Activated CD8-positive, alpha-beta memory T cell treated with anti-CD3 and anti-CD28 coated beads for 24 hours (primary cell): Measurements from ENCODE around the gene PITRM1.
"Not testable (repeated sequence)": the region's sequence is repeated elsewhere in the genome, so short reads cannot be mapped to it uniquely, and the experiment has no call there.

Experiments used
- DNase-seq: peaks from one replicate; pipeline ENCODE4 v3.0.0-alpha.2; 2020

The PITRM1 gene

GRCh38 chr10:3122034-3122433 lies 50.5 kb downstream of the PITRM1 start:
- DNase-seq, result no peak

GRCh38 chr10:3119796-3120459 lies 52.7 kb downstream of the PITRM1 start:
- DNase-seq, result no peak

GRCh38 chr10:3118641-3119091 lies 53.9 kb downstream of the PITRM1 start:
- no peak for DNase-seq

GRCh38 chr10:3117486-3117885 lies 55.1 kb downstream of the PITRM1 start:
- DNase-seq, result no peak

GRCh38 chr10:3116508-3117100 lies 56.0 kb downstream of the PITRM1 start:
- no peak for DNase-seq

GRCh38 chr10:3115685-3116084 lies 56.9 kb downstream of the PITRM1 start:
- no peak for DNase-seq

- no peak for DNase-seq
Observed at GRCh38 chr10:3113343-3113720, 59.2 kb downstream of the PITRM1 start.

GRCh38 chr10:3111621-3112163 lies 60.9 kb downstream of the PITRM1 start:
- no peak for DNase-seq

- no peak for DNase-seq
Observed at GRCh38 chr10:3110782-3111620, 61.6 kb downstream of the PITRM1 start.

- no peak for DNase-seq
Observed at GRCh38 chr10:3109633-3110032, 62.9 kb downstream of the PITRM1 start.

GRCh38 chr10:3109196-3109595 lies 63.4 kb downstream of the PITRM1 start:
- no peak for DNase-seq

GRCh38 chr10:3108575-3109105 lies 63.9 kb downstream of the PITRM1 start:
- DNase-seq, result no peak

- DNase-seq, result no peak
Observed at GRCh38 chr10:3108033-3108432, 64.5 kb downstream of the PITRM1 start.

- DNase-seq, result no peak
Observed at GRCh38 chr10:3107426-3107961, 65.1 kb downstream of the PITRM1 start.

GRCh38 chr10:3106928-3107425 lies 65.6 kb downstream of the PITRM1 start:
- no peak for DNase-seq

GRCh38 chr10:3106328-3106727 lies 66.3 kb downstream of the PITRM1 start:
- DNase-seq, result not testable (repeated sequence)

GRCh38 chr10:3105905-3106304 lies 66.7 kb downstream of the PITRM1 start:
- no peak for DNase-seq

- DNase-seq, result no peak
Observed at GRCh38 chr10:3105166-3105565, 67.4 kb downstream of the PITRM1 start.

- DNase-seq, result no peak
Observed at GRCh38 chr10:3104251-3104918, 68.2 kb downstream of the PITRM1 start.

GRCh38 chr10:3103646-3104045 lies 68.9 kb downstream of the PITRM1 start:
- DNase-seq, result no peak

GRCh38 chr10:3102720-3103427 lies 69.7 kb downstream of the PITRM1 start:
- DNase-seq, result no peak
